H7 (cell line): ENCODE data around the gene MED13L. TPM values are rescaled to one million over a fixed set of nuclear protein-coding genes. Genes with fewer than 3 reads are reported as not detected.
"Not testable (repeated sequence)": the region's sequence is repeated elsewhere in the genome, so short reads cannot be mapped to it uniquely, and the experiment has no call there.

Source experiments
- DNase-seq: peaks from one replicate; pipeline ENCODE4 v3.0.0; 2012
- H3K27me3 ChIP-seq: 2 replicates; pipeline ENCODE4 v1.6.0; 2011; ENCODE audit warnings: mild to moderate bottlenecking, low read length; ENCODE audit not compliant: control insufficient read depth, insufficient read depth
- H3K36me3 ChIP-seq: replicated peaks from 2 replicates; pipeline ENCODE4 v1.5.1; 2011; ENCODE audit warnings: low read length; ENCODE audit not compliant: control insufficient read depth, insufficient read depth
- H3K4me3 ChIP-seq: 2 replicates; pipeline ENCODE4 v1.5.1; 2011; ENCODE audit warnings: low read depth, mild to moderate bottlenecking, control low read depth, low read length, moderate library complexity; ENCODE audit not compliant: insufficient read depth
- total RNA-seq: library from RNA; depleted of rRNA; stranded (reverse); fragments of >200 nt; shearing (Covaris generic); gene quantifications from 2 replicates; pipeline ENCODE4 v1.2.3, GENCODE V29; 2014

Gene MED13L
- total RNA-seq, 1 experiment from 2014 or later = 39.7 TPM

DNA sequence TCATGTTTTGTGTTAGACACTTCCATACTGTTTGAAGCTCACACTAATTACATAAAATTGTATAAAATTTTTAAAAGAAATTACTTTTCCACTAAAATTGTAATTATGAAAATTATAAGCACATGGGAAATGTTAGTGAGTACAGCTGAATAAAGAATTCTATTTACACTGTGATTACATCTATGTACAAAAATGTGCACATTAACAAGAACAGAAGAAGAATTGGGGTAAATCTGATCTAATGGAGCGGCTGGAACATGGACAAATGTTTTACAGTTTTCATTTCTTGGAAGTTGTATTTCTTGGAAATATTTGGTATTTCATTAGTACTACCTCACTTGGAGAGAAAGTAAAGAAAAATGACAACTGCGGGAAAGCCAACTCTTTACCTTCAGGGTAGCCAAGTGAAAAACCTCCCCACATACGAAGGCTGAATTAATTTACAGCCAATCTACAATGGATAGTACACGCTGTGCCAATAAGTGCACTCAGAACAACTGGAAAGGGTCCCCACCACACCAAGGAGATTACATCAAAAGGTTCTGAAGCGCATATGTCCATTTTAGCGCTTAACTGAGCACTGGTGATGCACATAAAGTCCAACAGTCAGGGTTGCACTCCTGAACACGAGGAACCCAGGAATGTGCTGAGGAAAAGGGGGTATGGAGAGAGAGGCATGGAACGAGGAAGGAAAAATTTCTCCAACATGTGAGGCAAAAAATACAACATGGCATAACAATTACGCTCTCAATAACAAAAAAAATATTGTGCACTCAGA is 17.5 kb downstream of the MED13L start:
- no peak overlapping the region for H3K4me3 ChIP-seq
- H3K27me3 ChIP-seq = no peaks in the 10 kb centered on the region
- H3K36me3 ChIP-seq = no peaks in the 10 kb centered on the region
- DNase-seq = no peak

DNA sequence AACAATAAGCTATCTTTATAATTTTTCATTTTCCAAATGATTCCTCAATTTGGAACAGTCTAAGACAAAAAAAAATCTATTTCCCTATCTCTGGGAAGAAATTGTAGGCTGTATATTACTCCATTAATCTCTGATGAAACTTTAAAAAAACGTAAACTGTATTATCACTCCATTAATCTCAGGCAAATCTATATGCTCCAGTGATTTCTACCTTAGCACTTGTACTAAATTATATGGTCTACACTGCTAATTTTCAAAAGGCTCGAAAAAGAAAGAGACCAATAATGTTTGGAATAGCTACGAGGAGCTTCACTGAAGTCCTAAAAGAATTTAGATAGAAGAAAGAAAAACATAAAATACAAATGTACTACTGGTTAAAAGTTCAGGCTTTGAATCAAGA is 19.7 kb downstream of the MED13L start:
- Histone ChIP-seq H3K36me3 (no peaks in the 10 kb centered on the region), H3K4me3 (no peak overlapping the region), H3K27me3 (no peaks in the 10 kb centered on the region)
- no peak for DNase-seq

DNA sequence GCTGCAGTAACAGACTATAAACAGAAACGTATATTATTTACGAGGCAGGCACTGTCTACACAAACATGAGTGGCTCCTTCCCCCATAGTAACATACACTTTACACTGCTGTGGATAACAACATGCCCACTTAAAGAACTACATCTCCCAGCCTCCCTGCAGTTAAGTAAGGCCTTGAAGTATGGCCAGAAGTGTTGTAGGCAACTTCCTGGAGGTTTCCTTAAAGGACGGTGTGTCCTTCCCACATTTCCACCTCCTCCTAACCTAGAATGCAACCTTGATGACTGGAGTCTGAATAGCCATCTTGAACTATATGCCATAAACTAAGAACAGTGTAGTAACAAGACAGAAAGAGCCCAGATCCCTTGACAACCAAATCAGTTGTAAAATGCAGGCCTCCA is 20.3 kb downstream of the MED13L start:
- no peak for DNase-seq
- H3K36me3 ChIP-seq = no peaks in the 10 kb centered on the region
- H3K27me3 ChIP-seq = no peaks in the 10 kb centered on the region
- no peak overlapping the region for H3K4me3 ChIP-seq

DNA sequence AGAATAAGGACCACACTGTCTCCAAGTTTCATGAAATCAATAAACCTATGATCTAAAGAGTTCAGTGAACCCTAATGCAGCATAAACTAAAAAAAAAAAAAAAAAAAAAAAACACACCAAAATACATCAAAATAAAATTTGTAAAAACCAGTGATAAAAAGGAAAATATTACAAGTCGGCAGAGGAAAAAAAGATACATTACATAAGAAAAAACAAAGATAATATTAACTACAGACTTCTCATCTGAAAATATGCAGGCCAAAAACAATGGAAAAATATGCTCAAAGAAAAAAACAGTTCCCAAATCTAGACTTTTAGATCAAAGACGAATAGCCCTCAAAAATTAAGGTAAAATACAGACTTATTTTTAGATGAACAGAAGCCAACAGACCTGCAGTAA is 27.6 kb downstream of the MED13L start:
- Histone ChIP-seq H3K27me3 (no peaks in the 10 kb centered on the region), H3K4me3 (no peak overlapping the region), H3K36me3 (no peaks in the 10 kb centered on the region)
- no peak for DNase-seq

DNA sequence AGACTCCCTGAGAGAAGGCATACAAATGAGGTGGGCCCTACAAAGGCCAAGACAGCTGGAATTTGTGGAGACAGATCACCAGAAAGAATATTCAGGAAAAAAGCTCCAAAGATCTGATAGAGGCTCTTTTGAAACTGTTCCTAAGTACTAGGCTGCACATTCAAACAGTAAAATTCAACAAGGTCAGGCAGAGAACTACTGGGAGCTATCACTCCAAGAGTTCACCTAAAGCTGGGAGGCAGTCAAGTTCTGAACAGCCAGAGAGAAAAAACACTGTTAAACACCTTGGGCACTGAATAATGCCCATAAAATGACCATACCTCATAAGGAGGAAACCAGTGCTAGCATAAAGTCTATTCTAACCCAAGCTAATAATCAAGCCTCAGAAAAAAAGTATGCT is 28.6 kb downstream of the MED13L start:
- H3K36me3 ChIP-seq = no peaks in the 10 kb centered on the region
- no peak overlapping the region for H3K4me3 ChIP-seq
- no peak for DNase-seq
- H3K27me3 ChIP-seq = no peaks in the 10 kb centered on the region

DNA sequence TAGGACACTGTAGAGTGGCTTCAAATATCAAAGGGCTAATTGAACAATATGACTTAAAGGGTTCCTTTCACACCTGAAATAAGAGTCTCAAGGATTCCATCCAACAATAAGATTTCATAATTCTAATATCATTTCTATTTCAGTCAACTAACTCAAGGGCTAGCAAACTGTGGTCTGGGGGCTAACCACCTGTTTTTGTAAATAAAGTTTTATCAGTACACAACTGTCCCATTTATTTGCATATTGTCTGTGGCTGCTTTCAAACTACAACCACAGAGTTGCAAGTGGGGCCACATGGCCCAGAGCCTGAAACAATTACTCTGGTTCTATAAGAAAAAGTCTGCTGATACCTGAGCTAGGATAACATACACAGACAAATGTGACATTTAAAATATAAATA is 29.1 kb downstream of the MED13L start:
- no peak overlapping the region for H3K4me3 ChIP-seq
- H3K27me3 ChIP-seq = no peaks in the 10 kb centered on the region
- no peaks in the 10 kb centered on the region for H3K36me3 ChIP-seq
- no peak for DNase-seq

DNA sequence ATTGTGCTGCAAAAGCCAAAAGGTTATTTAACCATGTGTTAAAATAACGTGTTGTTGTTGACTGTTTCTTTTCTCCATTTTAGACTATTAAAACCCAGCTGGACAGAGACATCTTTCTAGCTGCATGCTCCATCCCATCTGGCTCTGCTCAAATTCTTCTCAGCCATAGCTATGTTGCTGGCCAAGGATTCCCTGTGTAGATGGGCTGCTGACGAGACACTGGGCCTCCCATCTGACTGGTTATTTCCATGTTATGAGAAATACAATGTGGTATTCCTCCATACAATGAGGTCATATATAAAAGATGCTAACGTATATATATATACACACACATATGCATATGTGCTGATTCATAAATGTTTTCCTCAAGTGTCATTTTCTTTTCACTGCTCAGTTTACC is 30.1 kb downstream of the MED13L start:
- no peak overlapping the region for H3K4me3 ChIP-seq
- H3K27me3 ChIP-seq = no peaks in the 10 kb centered on the region
- no peak for DNase-seq
- H3K36me3 ChIP-seq = no peaks in the 10 kb centered on the region

DNA sequence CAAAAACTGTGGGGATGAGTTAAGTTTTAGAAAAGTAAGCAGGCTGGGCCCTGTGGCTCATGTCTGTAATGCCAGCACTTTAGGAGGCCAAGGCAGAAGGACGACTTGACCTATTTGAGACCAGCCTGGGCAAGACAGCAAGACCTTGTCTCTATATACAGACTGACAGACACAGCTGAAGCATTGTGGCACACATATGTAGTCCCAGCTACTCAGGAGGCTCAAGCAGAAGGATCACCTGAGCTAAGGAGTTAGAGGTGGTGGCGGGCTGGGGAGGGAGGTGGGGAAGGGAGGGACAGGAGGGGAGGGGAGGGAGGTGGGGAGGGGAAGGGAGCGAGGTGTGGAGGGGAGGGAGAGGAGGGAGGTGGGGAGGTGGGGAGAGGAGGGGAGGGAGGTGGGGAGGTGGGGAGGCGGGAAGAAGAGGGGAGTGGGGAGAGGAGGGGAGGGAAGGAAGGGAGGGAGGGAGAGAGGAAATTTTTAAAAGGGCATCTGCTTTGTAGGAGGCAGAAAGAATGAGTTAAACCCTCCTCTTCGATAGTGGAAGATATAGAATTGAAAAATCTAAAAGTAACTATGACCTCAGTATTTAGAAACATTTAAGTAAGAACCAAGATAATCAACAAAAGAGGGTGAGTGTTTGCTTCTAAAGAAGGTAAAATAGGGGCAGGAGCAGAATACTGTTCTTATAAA is 30.9 kb downstream of the MED13L start:
- H3K36me3 ChIP-seq = no peaks in the 10 kb centered on the region
- H3K4me3 ChIP-seq = no peak overlapping the region
- no peak for DNase-seq
- no peaks in the 10 kb centered on the region for H3K27me3 ChIP-seq

DNA sequence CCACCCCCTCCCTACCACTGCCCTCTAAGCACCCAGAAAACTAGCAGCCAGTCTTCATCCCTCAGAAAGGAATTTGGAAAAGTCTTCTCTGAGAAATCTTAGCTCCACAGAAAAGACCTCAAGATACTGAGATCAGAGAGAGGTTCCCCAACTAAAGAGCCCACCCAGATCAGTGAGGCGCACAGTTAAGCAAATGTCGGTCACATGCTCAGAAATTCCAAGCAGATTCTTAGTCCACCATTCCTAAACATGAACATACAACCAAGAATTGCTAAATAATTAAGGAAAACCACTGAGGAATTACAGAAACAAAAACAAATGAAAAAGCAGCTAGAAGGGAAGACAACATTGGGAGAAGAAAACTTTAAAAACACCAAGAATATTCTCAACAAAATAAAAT is 32.3 kb downstream of the MED13L start:
- DNase-seq = no peak
- no peaks in the 10 kb centered on the region for H3K27me3 ChIP-seq
- no peak overlapping the region for H3K4me3 ChIP-seq
- H3K36me3 ChIP-seq = no peaks in the 10 kb centered on the region

DNA sequence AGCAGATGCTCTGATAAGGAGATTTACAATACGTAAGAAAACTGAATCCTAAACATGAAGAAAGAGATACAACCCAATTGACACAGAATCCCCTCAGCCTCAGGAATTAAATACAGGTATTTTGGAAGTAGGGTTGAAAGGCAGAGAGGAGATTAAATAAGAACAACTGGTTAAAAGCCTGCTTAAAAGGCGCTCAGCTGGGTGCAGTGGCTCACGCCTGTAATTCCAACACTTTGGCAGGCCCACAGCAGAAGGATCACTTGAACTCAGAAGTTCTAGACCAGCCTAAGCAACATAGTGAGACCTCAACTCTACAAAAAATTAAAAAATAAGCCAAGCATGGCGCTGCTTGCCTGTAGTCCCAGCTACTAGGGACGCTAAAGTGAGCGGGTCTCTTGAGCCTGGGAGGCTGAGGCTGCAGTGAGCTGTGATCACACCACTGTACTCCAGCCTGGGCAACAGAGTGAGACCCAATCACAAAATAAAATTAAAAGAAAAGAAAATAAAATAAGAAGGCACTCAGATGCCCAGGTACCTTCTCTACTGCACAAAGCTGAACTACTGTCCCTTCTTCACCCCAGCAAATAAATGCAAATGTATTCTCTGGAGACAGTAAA is 32.9 kb downstream of the MED13L start:
- no peak for DNase-seq
- H3K27me3 ChIP-seq = no peaks in the 10 kb centered on the region
- H3K4me3 ChIP-seq = no peak overlapping the region
- no peaks in the 10 kb centered on the region for H3K36me3 ChIP-seq

DNA sequence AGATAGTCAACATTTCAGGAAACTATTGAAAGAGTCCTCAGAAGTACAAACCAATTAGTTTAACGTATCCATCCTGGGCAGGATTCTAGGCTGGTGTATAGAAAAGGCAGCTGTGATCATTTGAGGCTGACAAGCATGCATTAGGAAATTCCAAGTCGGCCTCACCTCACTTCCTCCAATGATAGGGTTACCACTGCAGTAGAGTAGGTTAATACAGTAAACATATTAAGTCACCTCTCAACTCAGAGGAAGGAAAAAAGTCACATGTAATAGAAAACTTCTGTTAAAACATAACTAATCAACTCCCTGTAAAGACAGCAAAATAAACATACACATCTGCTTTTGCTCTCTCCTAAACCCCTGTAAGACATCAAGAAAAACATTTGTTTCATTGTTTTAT is 33.5 kb downstream of the MED13L start:
- Histone ChIP-seq H3K36me3 (no peaks in the 10 kb centered on the region), H3K4me3 (no peak overlapping the region), H3K27me3 (no peaks in the 10 kb centered on the region)
- no peak for DNase-seq

DNA sequence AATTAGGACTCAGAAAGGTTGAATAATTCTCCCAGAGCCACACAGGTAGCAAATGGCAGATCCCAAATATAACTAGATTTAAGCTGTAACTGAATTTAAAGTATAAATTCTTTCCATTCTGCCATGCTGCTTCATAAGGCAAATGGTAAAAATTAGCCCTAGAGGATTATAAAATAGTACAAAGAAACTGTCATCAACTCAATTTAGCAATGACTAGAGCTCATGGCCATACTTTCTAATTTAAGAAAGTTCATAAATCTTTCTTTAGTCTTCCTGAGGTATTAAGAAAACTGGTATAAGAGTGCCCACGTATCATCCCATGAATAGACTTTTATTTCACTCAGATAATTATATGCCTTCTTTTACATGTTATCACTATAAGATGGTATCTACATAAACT is 34.8 kb downstream of the MED13L start:
- no peaks in the 10 kb centered on the region for H3K27me3 ChIP-seq
- no peak for DNase-seq
- no peaks in the 10 kb centered on the region for H3K36me3 ChIP-seq
- no peak overlapping the region for H3K4me3 ChIP-seq

DNA sequence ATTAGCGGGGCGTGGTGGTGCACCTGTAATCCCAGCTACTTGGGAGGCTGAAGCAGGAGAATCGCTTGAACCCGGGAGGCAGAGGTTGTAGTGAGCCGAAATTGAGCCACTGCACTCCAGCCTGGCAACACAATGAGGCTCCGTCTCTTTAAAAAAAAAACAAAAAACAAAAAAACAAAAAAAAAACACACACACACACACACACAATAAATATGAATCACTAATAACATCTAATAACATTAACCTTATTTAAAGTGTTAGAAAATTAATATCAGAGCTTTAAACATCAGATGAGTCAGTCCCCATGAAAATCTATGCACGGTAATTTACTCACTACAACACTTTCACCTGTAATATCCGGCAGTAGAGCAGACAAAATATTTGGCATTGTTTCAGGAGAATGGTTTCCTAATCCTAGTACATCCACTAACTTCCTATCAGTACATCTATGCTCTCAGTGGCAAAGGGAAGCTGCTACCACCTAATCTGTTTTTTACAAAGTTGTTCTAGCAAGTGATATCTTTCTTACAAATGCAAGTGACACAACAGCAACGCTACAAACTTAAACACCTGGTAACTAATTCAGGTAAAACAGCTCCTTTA is 36.2 kb downstream of the MED13L start:
- Histone ChIP-seq H3K27me3 (no peaks in the 10 kb centered on the region), H3K36me3 (no peaks in the 10 kb centered on the region), H3K4me3 (no peak overlapping the region)
- DNase-seq = no peak

DNA sequence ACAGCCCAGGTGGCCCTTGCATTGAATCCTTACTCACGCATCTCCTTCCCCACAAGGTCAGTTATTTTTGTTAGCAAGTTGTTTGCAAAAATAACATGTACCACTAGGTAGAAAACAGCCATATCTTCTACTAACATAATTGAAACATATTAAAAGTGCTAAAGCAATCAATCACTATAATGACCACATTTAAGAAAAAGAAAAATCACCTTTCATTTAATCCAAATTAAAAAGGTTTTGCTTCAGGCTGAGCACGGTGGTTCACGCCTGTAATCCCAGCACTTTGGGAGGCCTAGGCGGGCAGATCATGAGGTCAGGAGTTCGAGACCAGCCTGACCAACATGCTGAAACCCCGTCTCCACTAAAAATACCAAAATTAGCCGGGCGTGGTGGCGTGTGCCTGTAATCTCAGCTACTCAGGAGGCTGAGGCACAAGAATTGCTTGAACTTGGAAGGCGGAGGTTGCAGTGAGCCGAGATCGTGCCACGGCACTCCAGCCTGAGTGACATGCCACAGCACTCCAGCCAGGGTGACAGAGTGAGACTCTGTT is 38.8 kb downstream of the MED13L start:
- not testable (repeated sequence) for H3K27me3 ChIP-seq, H3K4me3 ChIP-seq, DNase-seq, H3K36me3 ChIP-seq

DNA sequence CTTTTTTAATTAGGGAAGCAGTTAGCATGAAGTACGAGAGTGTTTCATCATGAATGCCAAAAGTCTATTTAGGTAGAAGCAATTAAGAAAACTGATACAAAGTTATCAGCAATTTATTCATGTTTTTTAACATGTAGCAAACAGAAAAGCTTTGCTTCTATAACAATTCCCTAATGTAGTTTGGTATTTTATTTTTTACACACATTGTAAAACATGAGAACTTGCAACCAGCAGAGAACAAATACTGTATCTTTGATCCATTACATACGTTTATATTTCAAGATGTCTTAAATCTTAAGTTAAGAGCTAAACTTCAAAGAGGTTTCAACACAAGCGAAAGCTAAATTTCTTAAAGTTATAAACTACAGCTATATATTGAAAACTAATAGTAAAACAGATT is 39.3 kb downstream of the MED13L start:
- no peaks in the 10 kb centered on the region for H3K36me3 ChIP-seq
- no peak for DNase-seq
- H3K4me3 ChIP-seq = no peak overlapping the region
- no peaks in the 10 kb centered on the region for H3K27me3 ChIP-seq
